GM12878 (cell line): Measurements from ENCODE around the gene C1QB. TPM values are rescaled to one million over a fixed set of nuclear protein-coding genes. Genes with fewer than 3 reads are reported as not detected.

Experiments used
- ATAC-seq: fragments of 200-7000 bp; cut with Tn5 transposase; 3 replicates; pipeline ENCODE4 v1.9.1; 2020; ENCODE audit warnings: mild to moderate bottlenecking, moderate library complexity
- BruUV-seq: library from RNA; stranded (reverse); fragments of 400-500 nt; replicated peaks from 2 replicates; lab custom pipeline; 2021; lab: Mats Ljungman, UMichigan
- CTCF ChIA-PET: fragments of 300-600 bp; sonication (Branson Sonifier 250); formaldehyde crosslinking; extraction: SDS; loops from one replicate; lab custom pipeline; 2021; ENCODE audit warnings: inconsistent platforms; lab: Yijun Ruan, JAX
- POLR2A ChIA-PET: fragments of 350-600 bp; formaldehyde crosslinking; extraction: SDS; loops from one replicate; lab custom pipeline; 2021; ENCODE audit warnings: inconsistent platforms; lab: Charles Lee
- RAD21 ChIA-PET: fragments of 300-600 bp; sonication (Branson Sonifier 250); formaldehyde crosslinking; loops from one replicate; lab custom pipeline; 2023; ENCODE audit warnings: antibody characterized with exemption; ENCODE audit not compliant: unreplicated experiment; lab: Charles Lee
- SMC1A ChIA-PET: fragments of 300-600 bp; sonication (Branson Sonifier 250); formaldehyde crosslinking; loops from one replicate; lab custom pipeline; 2023; ENCODE audit not compliant: unreplicated experiment, uncharacterized antibody; lab: Charles Lee
- DNase-seq: peaks from one replicate; pipeline ENCODE4 v3.0.0-alpha.2; 2011; ENCODE audit warnings: low read depth, low spot score
- FAIRE-seq: peaks from 3 replicates; lab custom pipeline; 2011; peaks lifted over from hg19 to GRCh38; lab: Jason Lieb, UNC
- H2AFZ ChIP-seq: 2 replicates; pipeline ENCODE4 v1.6.0; 2011; ENCODE audit warnings: low read depth, low read length, control low read depth; ENCODE audit not compliant: control insufficient read depth
- H3K27ac ChIP-seq: 2 replicates; pipeline ENCODE4 v1.5.1; 2011; ENCODE audit warnings: control low read depth; ENCODE audit not compliant: control insufficient read depth, insufficient read depth
- H3K27me3 ChIP-seq, 2 experiments: replicated peaks in 1 of 2; 2 replicates each; pipeline versions ENCODE4 v1.6.0 to v1.6.1; 2011; ENCODE audit warnings: low read length in 1 of 2; ENCODE audit not compliant: control insufficient read depth in 2 of 2, insufficient read depth in 2 of 2
- H3K36me3 ChIP-seq, 2 experiments: 2 replicates each; pipeline ENCODE4 v1.5.1; 2011; ENCODE audit warnings: low read length in 1 of 2; ENCODE audit not compliant: control insufficient read depth in 2 of 2, insufficient read depth in 2 of 2
- H3K4me1 ChIP-seq: 2 replicates; pipeline ENCODE4 v1.6.1; 2011; ENCODE audit warnings: mild to moderate bottlenecking, low read length, moderate library complexity, mixed read lengths; ENCODE audit not compliant: control insufficient read depth, insufficient read depth
- H3K4me2 ChIP-seq: 2 replicates; pipeline ENCODE4 v1.6.0; 2011; ENCODE audit warnings: control low read depth; ENCODE audit not compliant: control insufficient read depth, insufficient read depth
- H3K4me3 ChIP-seq: fragments of 200-600 bp; sonication (generic); 2 replicates; pipeline ENCODE4 v1.5.1; 2016
- H3K79me2 ChIP-seq: 2 replicates; pipeline ENCODE4 v1.6.0; 2011; ENCODE audit warnings: low read length; ENCODE audit not compliant: control insufficient read depth, insufficient read depth
- H3K9ac ChIP-seq: 2 replicates; pipeline ENCODE4 v1.8.0; 2011; ENCODE audit warnings: low read length, control low read depth, mixed read lengths; ENCODE audit not compliant: control insufficient read depth, insufficient read depth
- H3K9me3 ChIP-seq: replicated peaks from 3 replicates; pipeline ENCODE4 v1.5.1; 2011; ENCODE audit warnings: mild to moderate bottlenecking, low read length; ENCODE audit not compliant: control insufficient read depth, insufficient read depth
- H4K20me1 ChIP-seq: 2 replicates; pipeline ENCODE4 v1.6.0; 2011; ENCODE audit not compliant: control insufficient read depth, insufficient read depth
- CEBPB ChIP-seq, 2 experiments: fragments of 150-350 bp in 1 of 2; IDR thresholded peaks; 2 replicates each; pipeline ENCODE4 v1.6.1; 2012 to 2014; ENCODE audit warnings: low read depth in 2 of 2, low read length in 2 of 2, borderline replicate concordance in 1 of 2, inconsistent platforms in 1 of 2
- CEBPZ ChIP-seq: fragments of 150-350 bp; IDR thresholded peaks from 2 replicates; pipeline ENCODE4 v1.6.1; 2016; ENCODE audit warnings: low read depth, low read length
- ETV6 ChIP-seq, 2 experiments: fragments of 450-650 bp in 1 of 2; IDR thresholded peaks in 1 of 2; conservative IDR thresholded peaks in 1 of 2; 2 replicates each; pipeline ENCODE4 v1.6.1; 2014; ENCODE audit warnings: antibody characterized with exemption in 1 of 2, borderline replicate concordance in 1 of 2, low read depth in 1 of 2, mild to moderate bottlenecking in 1 of 2, moderate library complexity in 1 of 2
- HDAC6 ChIP-seq: fragments of 200-600 bp; sonication (generic); IDR thresholded peaks from one replicate; pipeline ENCODE4 v1.8.0; 2017; ENCODE audit warnings: antibody characterized with exemption; ENCODE audit not compliant: unreplicated experiment
- HSF1 ChIP-seq: fragments of 150-350 bp; IDR thresholded peaks from 2 replicates; pipeline ENCODE4 v1.6.1; 2014; ENCODE audit warnings: mild to moderate bottlenecking, low read depth, low read length
- PML ChIP-seq: IDR thresholded peaks from 2 replicates; pipeline ENCODE4 v1.6.1; 2012; ENCODE audit warnings: low read length, inconsistent platforms
- RAD21 ChIP-seq: IDR thresholded peaks from 2 replicates; pipeline ENCODE4 v1.6.1; 2011; ENCODE audit warnings: mild to moderate bottlenecking, low read depth, low read length, moderate library complexity; ENCODE audit not compliant: insufficient read depth
- RB1 ChIP-seq: fragments of 450-650 bp; formaldehyde crosslinking; IDR thresholded peaks from 2 replicates; pipeline ENCODE4 v1.6.1; 2017; ENCODE audit warnings: mild to moderate bottlenecking, borderline replicate concordance
- RUNX3 ChIP-seq: IDR thresholded peaks from 2 replicates; pipeline ENCODE4 v1.6.1; 2012; ENCODE audit warnings: low read length, inconsistent platforms
- TCF12 ChIP-seq: IDR thresholded peaks from 2 replicates; pipeline ENCODE4 v1.6.1; 2011; ENCODE audit warnings: low read depth, mild to moderate bottlenecking, low read length
- WGBS: methylation state at CpG from one replicate; pipeline ENCODE4 v1.1.6; 2016; ENCODE audit warnings: low lambda C conversion rate; ENCODE audit not compliant: insufficient replicate concordance, insufficient coverage; ENCODE audit errors: missing lambda C conversion rate; 5-methylcytosine and 5-hydroxymethylcytosine counted together
- in situ Hi-C: fragments of 300-500 bp; cut with MboI; formaldehyde crosslinking; loops from 9 replicates; pipeline ENCODE4 v1.14.3; 2018; ENCODE audit warnings: mixed read lengths
- intact Hi-C: fragments of 100-400 bp; cut with micrococcal nuclease; formaldehyde crosslinking; loops from one replicate; pipeline ENCODE4 v1.14.2; 2022; ENCODE audit not compliant: unreplicated experiment
- polyA plus RNA-seq, 11 experiments: library from polyadenylated mRNA; depleted of rRNA in 4 of 11; unstranded in 6 of 11; stranded (reverse) in 5 of 11; fragments of >200 nt; fragmentation: Nextera tagmentation in 4 of 11; fragmentation: Illumina TruSeq in 1 of 11; extraction: Ambion mirVana in 4 of 11; extraction: Trizol in 1 of 11; gene quantifications; 1 replicate in 1 of 11; 2 replicates in 10 of 11; pipeline versions ENCODE4 v1.2.1 to v1.2.3, GENCODE V29; 2011 to 2016; ENCODE audit warnings: inconsistent platforms in 2 of 11, missing spikeins in 2 of 11, low read depth in 1 of 11
- total RNA-seq, 4 experiments: library from RNA; depleted of rRNA in 3 of 4; stranded (reverse); fragments of >200 nt in 3 of 4; fragmentation: Illumina TruSeq in 1 of 4; extraction: Trizol in 1 of 4; gene quantifications; 2 replicates each; pipeline versions ENCODE4 v1.2.1 to v1.2.3, GENCODE V29; 2013 to 2021

The C1QB gene
- total and polyA plus RNA-seq, 10 of the 15 experiments (the other 5 are each of a cell fraction or from before 2014, with no cell fraction given), result 0.62 TPM; not detected in 9

- BruUV-seq, result no TSS peak
- in situ Hi-C loops, result no loop called here
Measured at GRCh38 chr1:22681556-22682276, 28.7 kb downstream of the C1QB start.

More at GRCh38 chr1:22681556-22682276, 28.7 kb downstream of the C1QB start:
- intact Hi-C loops, result no loop called here
- Histone ChIP-seq H3K4me2 (no peak overlapping the region), H3K27me3 (no peaks in the 10 kb centered on the region; a peak in 1 of 4 replicates), H3K4me1 (no peaks in the 10 kb centered on the region), H3K79me2 (no peaks in the 10 kb centered on the region), H3K9ac (no peak overlapping the region), H3K27ac (no peak overlapping the region), H4K20me1 (no peaks in the 10 kb centered on the region), H3K9me3 (no peaks in the 10 kb centered on the region), H3K36me3 (no peaks in the 10 kb centered on the region), H2AFZ (no peak overlapping the region), H3K4me3 (no peak overlapping the region)
- ChIA-PET SMC1A (no interaction called here), RAD21 (no interaction called here), CTCF (no interaction called here), POLR2A (no interaction called here)
- TF ChIP-seq HDAC6 (no peak), HSF1 (no peak), RUNX3 (no peak), TCF12 (no peak), ETV6 (conservative IDR thresholded peaks at IDR 0.05 in 1 of 2, IDR thresholded peaks at IDR 0.05 in 1 of 2; ENCODE audit: borderline replicate concordance in 1 of 2, low read depth in 1 of 2) (no peak), RB1 (no peak), CEBPZ (no peak), RAD21 (no peak), CEBPB (IDR thresholded peaks at IDR 0.05; ENCODE audit: borderline replicate concordance in 1 of 2, low read depth in 2 of 2, low read length in 2 of 2) (no peak), PML (no peak)
- FAIRE-seq (no peak), ATAC-seq (no peak), DNase-seq (no peak)
- WGBS, result 36% methylated on average over 15 of the region's 15 CpGs
